K562 (cell line): ENCODE results near the gene VWA8.

Experiments
- BCL6 ChIP-seq: fragments of 250-450 bp; sonication (Bioruptor Pico); IDR thresholded peaks from 2 replicates; pipeline ENCODE4 v1.4.0; 2020
- CBX5 ChIP-seq: IDR thresholded peaks from 2 replicates; pipeline ENCODE4 v1.6.1; 2014; ENCODE audit warnings: low read depth, borderline replicate concordance
- GTF2F1 ChIP-seq: IDR thresholded peaks from 2 replicates; pipeline ENCODE4 v1.6.1; 2011; ENCODE audit warnings: low read depth, low read length, improper control_type of control experiment
- JUN ChIP-seq, 2 experiments: sonication (generic) in 1 of 2; formaldehyde crosslinking in 1 of 2; IDR thresholded peaks; 2 replicates each; pipeline versions ENCODE4 v1.6.1 to v1.8.0; 2012 to 2022; ENCODE audit warnings: borderline replicate concordance in 2 of 2, mild to moderate bottlenecking in 2 of 2, improper control_type of control experiment in 1 of 2, low read depth in 1 of 2, low read length in 1 of 2, missing genetic modification reagents in 1 of 2
- KDM1A ChIP-seq, 2 experiments: fragments of 450-650 bp; IDR thresholded peaks; 2 replicates each; pipeline ENCODE4 v1.6.1; 2016; ENCODE audit warnings: mild to moderate bottlenecking in 2 of 2
- NR2F6 ChIP-seq: fragments of 450-650 bp; formaldehyde crosslinking; IDR thresholded peaks from 2 replicates; pipeline ENCODE4 v1.4.0; 2020; ENCODE audit warnings: mild to moderate bottlenecking
- OTX1 ChIP-seq: fragments of 450-650 bp; formaldehyde crosslinking; IDR thresholded peaks from 2 replicates; pipeline ENCODE4 v1.4.0; 2022; ENCODE audit warnings: mild to moderate bottlenecking
- SAFB2 ChIP-seq: fragments of 200-400 bp; formaldehyde crosslinking; IDR thresholded peaks from 2 replicates; pipeline ENCODE4 v1.6.1; 2018; ENCODE audit warnings: borderline replicate concordance, low read length, low read depth, moderate library complexity; ENCODE audit not compliant: severe bottlenecking
- TEAD4 ChIP-seq, 2 experiments: sonication (generic) in 1 of 2; formaldehyde crosslinking in 1 of 2; IDR thresholded peaks; 2 replicates each; pipeline versions ENCODE4 v1.6.1 to v1.8.0; 2012 to 2022; ENCODE audit warnings: borderline replicate concordance in 1 of 2, inconsistent platforms in 1 of 2, low read length in 1 of 2, mild to moderate bottlenecking in 1 of 2, missing genetic modification reagents in 1 of 2
- ZNF589 ChIP-seq: fragments of 200-800 bp; sonication (Bioruptor generic); IDR thresholded peaks from 2 replicates; pipeline ENCODE4 v1.6.1; 2016; ENCODE audit warnings: low read depth, missing genetic modification characterization, missing compliant biosample characterization
- ZNF766 ChIP-seq: fragments of 200-800 bp; sonication (Bioruptor generic); conservative IDR thresholded peaks from 2 replicates; pipeline ENCODE4 v1.6.1; 2016; ENCODE audit warnings: missing genetic modification characterization, missing compliant biosample characterization
- ZSCAN32 ChIP-seq: fragments of 450-650 bp; formaldehyde crosslinking; IDR thresholded peaks from 2 replicates; pipeline ENCODE4 v1.4.0; 2020; ENCODE audit warnings: mild to moderate bottlenecking, moderate library complexity

DNA sequence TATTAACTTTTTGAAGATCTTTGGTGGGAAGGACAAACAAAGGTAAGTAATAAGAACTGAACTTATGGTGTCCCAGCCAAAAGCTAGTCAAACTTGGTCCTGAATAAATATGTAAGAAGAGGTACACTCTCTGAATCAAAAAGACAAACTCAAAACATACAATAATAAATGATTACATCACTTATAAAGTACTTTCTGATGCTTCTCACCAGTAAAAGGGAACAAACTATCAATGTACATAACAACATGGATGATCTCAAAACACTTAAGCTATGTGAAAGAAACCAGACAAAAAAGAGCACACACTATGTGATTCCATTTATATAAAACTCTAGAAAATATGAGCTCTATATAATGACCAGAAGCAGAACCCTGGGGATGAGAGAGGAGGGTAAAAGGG is 138.3 kb downstream of the VWA8 start:
- TF ChIP-seq OTX1 (no peak), ZNF766 (no peak), CBX5 (no peak), NR2F6 (CRISPR knock-in tag) (no peak), GTF2F1 (no peak), KDM1A (IDR thresholded peaks at IDR 0.05) (no peak), TEAD4 (IDR thresholded peaks at IDR 0.05; ENCODE audit: low read length) (no peak), TEAD4 (CRISPR knock-in tag; IDR thresholded peaks at IDR 0.05; ENCODE audit: borderline replicate concordance) (no peak), ZNF589 (CRISPR knock-in tag) (no peak), BCL6 (CRISPR knock-in tag) (no peak), ZSCAN32 (CRISPR knock-in tag) (no peak), JUN (IDR thresholded peaks at IDR 0.05; ENCODE audit: borderline replicate concordance, low read depth, low read length) (no peak), JUN (CRISPR knock-in tag; IDR thresholded peaks at IDR 0.05; ENCODE audit: borderline replicate concordance) (no peak), SAFB2 (no peak)
